Trophoblast cell (in vitro differentiated cells and primary cell): Measurements from ENCODE around the gene MAP2K5.

Experiments
- DNase-seq, 2 donors: peaks; one replicate each; pipeline ENCODE4 v3.0.0-alpha.2; 2016
- H2AFZ ChIP-seq: 2 replicates; pipeline ENCODE4 v1.6.1; 2013; ENCODE audit warnings: low read length, moderate library complexity, mild to moderate bottlenecking; ENCODE audit not compliant: insufficient read depth, poor library complexity
- H2AK5ac ChIP-seq: 2 replicates; pipeline ENCODE4 v1.6.1; 2013; ENCODE audit warnings: mild to moderate bottlenecking, low read length
- H2BK120ac ChIP-seq: 2 replicates; pipeline ENCODE4 v1.6.1; 2013; ENCODE audit warnings: low read length, mild to moderate bottlenecking, moderate library complexity; ENCODE audit not compliant: insufficient read depth, poor library complexity
- H2BK12ac ChIP-seq: 2 replicates; pipeline ENCODE4 v1.6.1; 2013; ENCODE audit warnings: mild to moderate bottlenecking, low read length, moderate library complexity
- H2BK5ac ChIP-seq: 2 replicates; pipeline ENCODE4 v1.6.1; 2013; ENCODE audit warnings: low read length, low read depth, moderate library complexity, mild to moderate bottlenecking; ENCODE audit not compliant: poor library complexity
- H3K14ac ChIP-seq: 2 replicates; pipeline ENCODE4 v1.6.1; 2013; ENCODE audit warnings: mild to moderate bottlenecking, low read length
- H3K18ac ChIP-seq: 2 replicates; pipeline ENCODE4 v1.6.1; 2013; ENCODE audit warnings: mild to moderate bottlenecking, low read length
- H3K23ac ChIP-seq: 2 replicates; pipeline ENCODE4 v1.6.1; 2013; ENCODE audit warnings: low read length
- H3K27ac ChIP-seq: 2 replicates; pipeline ENCODE4 v1.5.1; 2013; ENCODE audit warnings: low read depth, mild to moderate bottlenecking, inconsistent platforms, low read length, moderate library complexity
- H3K27me3 ChIP-seq: 2 replicates; pipeline ENCODE4 v1.6.1; 2013; ENCODE audit warnings: inconsistent platforms, mild to moderate bottlenecking, low read length, moderate library complexity; ENCODE audit not compliant: insufficient read depth
- H3K36me3 ChIP-seq, 2 experiments: 1 replicate in 1 of 2; 2 replicates in 1 of 2; pipeline ENCODE4 v1.6.1; 2013; ENCODE audit warnings: low read length in 2 of 2, mild to moderate bottlenecking in 2 of 2, moderate library complexity in 1 of 2; ENCODE audit not compliant: insufficient read depth in 2 of 2, control insufficient read depth in 1 of 2
- H3K4ac ChIP-seq: 2 replicates; pipeline ENCODE4 v1.6.1; 2013; ENCODE audit warnings: low read depth, mild to moderate bottlenecking, low read length, moderate library complexity
- H3K4me1 ChIP-seq, 2 experiments: 1 replicate in 1 of 2; 2 replicates in 1 of 2; pipeline ENCODE4 v1.6.1; 2013; ENCODE audit warnings: low read length in 2 of 2, mild to moderate bottlenecking in 2 of 2, moderate library complexity in 1 of 2; ENCODE audit not compliant: insufficient read depth in 2 of 2, control insufficient read depth in 1 of 2
- H3K4me2 ChIP-seq: 2 replicates; pipeline ENCODE4 v1.6.1; 2013; ENCODE audit warnings: inconsistent platforms, mild to moderate bottlenecking, low read length, moderate library complexity
- H3K4me3 ChIP-seq: 2 replicates; pipeline ENCODE4 v1.5.1; 2013; ENCODE audit warnings: mild to moderate bottlenecking, low read depth, low read length, inconsistent platforms
- H3K79me1 ChIP-seq: one replicate; pipeline ENCODE4 v1.6.1; 2013; ENCODE audit warnings: low read length
- H3K79me2 ChIP-seq: 2 replicates; pipeline ENCODE4 v1.6.1; 2013; ENCODE audit warnings: low read length, mild to moderate bottlenecking; ENCODE audit not compliant: control insufficient read depth, insufficient read depth, poor library complexity
- H3K9ac ChIP-seq: 2 replicates; pipeline ENCODE4 v1.6.1; 2013; ENCODE audit warnings: mild to moderate bottlenecking, low read length
- H3K9me3 ChIP-seq: 2 replicates; pipeline ENCODE4 v1.6.1; 2013; ENCODE audit warnings: low read depth, mild to moderate bottlenecking, control low read depth, inconsistent platforms, low read length; ENCODE audit not compliant: insufficient read depth
- H4K12ac ChIP-seq: 2 replicates; pipeline ENCODE4 v1.6.1; 2013; ENCODE audit warnings: low read depth, mild to moderate bottlenecking, low read length, moderate library complexity
- H4K8ac ChIP-seq: 2 replicates; pipeline ENCODE4 v1.6.1; 2013; ENCODE audit warnings: low read depth, mild to moderate bottlenecking, low read length, moderate library complexity
- H4K91ac ChIP-seq: one replicate; pipeline ENCODE4 v1.6.1; 2013; ENCODE audit warnings: low read depth, mild to moderate bottlenecking, low read length, moderate library complexity
- WGBS: extraction: QIAGEN DNeasy Blood & Tissue Kit; methylation state at CpG from one replicate; pipeline ENCODE4 v1.1.7; 2013; ENCODE audit warnings: missing lambda C conversion rate; ENCODE audit not compliant: insufficient read length, insufficient coverage; ENCODE audit errors: extremely low coverage; 5-methylcytosine and 5-hydroxymethylcytosine counted together

MAP2K5 gene

DNA sequence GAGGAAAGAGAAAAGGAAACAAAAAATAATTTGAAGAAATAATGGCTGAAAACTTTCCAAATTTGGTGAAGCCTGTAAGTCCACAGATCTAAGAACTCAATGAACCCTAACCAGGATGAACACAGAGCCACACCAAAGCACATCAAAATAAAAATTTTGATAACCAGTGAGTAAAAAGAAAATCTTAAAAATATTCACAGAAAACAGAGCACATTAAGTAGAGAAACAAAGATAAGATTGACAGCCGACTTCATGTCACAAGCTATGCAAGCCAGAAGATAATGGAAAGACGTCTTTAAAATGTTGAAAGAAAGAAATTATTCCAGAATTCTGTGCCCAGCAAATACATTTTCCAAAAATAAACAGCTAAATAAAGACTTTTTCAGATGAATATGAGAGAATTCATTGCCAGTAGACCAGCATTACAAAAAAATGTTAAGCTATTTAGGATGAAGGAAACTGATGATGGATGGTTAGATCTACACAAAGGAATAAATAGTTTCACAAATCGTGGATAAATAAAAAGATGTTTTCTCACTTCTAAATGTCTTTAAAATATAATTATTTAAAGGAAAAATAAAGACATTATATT lies 142.6 kb downstream of the MAP2K5 start:
- no peaks in the 10 kb centered on the region for H3K9me3 ChIP-seq
- WGBS, result no CpG with 5 or more reads among the region's 3 CpGs

DNA sequence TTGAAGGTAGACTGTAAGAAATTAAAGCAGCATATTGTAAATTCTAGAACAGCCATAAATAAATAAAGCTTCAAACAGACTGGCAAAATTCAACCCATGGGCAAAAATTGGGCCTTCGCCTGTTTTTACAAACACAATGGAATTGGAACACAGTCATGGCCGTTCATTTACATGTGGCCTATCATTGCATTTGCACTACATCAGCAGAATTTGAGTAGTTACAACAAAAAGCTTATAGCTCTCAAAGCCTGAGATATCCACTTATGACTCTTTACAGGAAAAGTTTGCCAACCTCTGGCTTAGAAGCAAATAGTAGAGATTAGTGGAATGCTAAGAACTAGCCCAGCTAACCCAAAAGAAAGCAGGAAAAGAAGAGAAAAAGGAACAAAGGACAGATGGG lies 143.2 kb downstream of the MAP2K5 start:
- Histone ChIP-seq H4K8ac (no peak overlapping the region), H4K12ac (no peak overlapping the region), H3K36me3 (peaks cover 0 to 1% of the 10 kb centered on the region in 2 experiments), H3K79me2 (no peaks in the 10 kb centered on the region), H4K91ac (no peak overlapping the region), H2AK5ac (no peak overlapping the region), H3K4me2 (no peak overlapping the region), H3K18ac (no peak overlapping the region), H2AFZ (no peak overlapping the region), H3K4me3 (no peak overlapping the region), H3K9me3 (no peaks in the 10 kb centered on the region), H3K23ac (no peak overlapping the region), H3K9ac (no peak overlapping the region), H2BK5ac (no peak overlapping the region), H3K27ac (no peak overlapping the region), H2BK120ac (no peak overlapping the region), H2BK12ac (no peak overlapping the region), H3K4me1 (peaks cover 0 to 4% of the 10 kb centered on the region in 2 experiments), H3K14ac (no peak overlapping the region), H3K4ac (no peak overlapping the region), H3K27me3 (no peaks in the 10 kb centered on the region), H3K79me1 (no peaks in the 10 kb centered on the region)
- DNase-seq, result no peak
- WGBS, result no CpG with 5 or more reads among the region's 2 CpGs

More for the DNA sequence above, 142.6 kb downstream of the MAP2K5 start:
- no peak overlapping the region for H2BK12ac ChIP-seq
- H4K12ac ChIP-seq, result no peak overlapping the region
- no peak overlapping the region for H2AFZ ChIP-seq
- no peaks in the 10 kb centered on the region for H3K27me3 ChIP-seq
- H3K18ac ChIP-seq, result no peak overlapping the region
- H3K4ac ChIP-seq, result no peak overlapping the region
- no peak overlapping the region for H3K14ac ChIP-seq
- peak in 1 of 2 donors; percentile 28 for DNase-seq
- no peak overlapping the region for H4K8ac ChIP-seq
- H3K4me3 ChIP-seq, result no peak overlapping the region
- H3K4me2 ChIP-seq, result no peak overlapping the region
- H3K4me1 ChIP-seq, result peaks cover 0 to 4% of the 10 kb centered on the region in 2 experiments
- no peaks in the 10 kb centered on the region for H3K79me1 ChIP-seq
- H3K23ac ChIP-seq, result no peak overlapping the region
- H3K27ac ChIP-seq, result no peak overlapping the region
- H2AK5ac ChIP-seq, result no peak overlapping the region
- H3K79me2 ChIP-seq, result no peaks in the 10 kb centered on the region
- H2BK120ac ChIP-seq, result no peak overlapping the region
- no peak overlapping the region for H4K91ac ChIP-seq
- no peak overlapping the region for H2BK5ac ChIP-seq
- peaks cover 0 to 1% of the 10 kb centered on the region in 2 experiments for H3K36me3 ChIP-seq
- no peak overlapping the region for H3K9ac ChIP-seq

DNA sequence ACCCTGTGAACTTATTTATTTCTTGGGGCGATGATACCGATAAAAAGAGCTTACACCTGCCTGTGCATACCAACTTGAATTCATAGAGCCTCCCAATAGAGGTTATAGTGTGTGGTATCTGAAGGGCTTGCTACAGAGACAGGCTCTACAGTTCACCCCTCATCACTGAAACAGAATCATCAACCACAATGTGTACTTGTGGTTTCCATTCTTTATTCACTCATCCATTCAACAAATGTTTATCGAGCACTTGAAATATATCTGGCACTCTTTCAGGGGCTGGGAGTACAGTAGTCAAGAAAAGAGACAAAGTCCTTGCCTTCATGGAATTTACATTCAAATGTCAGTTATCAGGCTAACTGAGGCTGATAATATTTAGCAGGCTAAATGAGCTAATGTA lies 148.4 kb downstream of the MAP2K5 start:
- Histone ChIP-seq H4K91ac (no peak overlapping the region), H3K79me1 (no peaks in the 10 kb centered on the region), H3K36me3 (no peaks in the 10 kb centered on the region), H2BK120ac (no peak overlapping the region), H3K14ac (no peak overlapping the region), H3K9me3 (no peaks in the 10 kb centered on the region), H3K4me2 (no peak overlapping the region), H3K18ac (no peak overlapping the region), H3K23ac (no peak overlapping the region), H3K4me3 (no peak overlapping the region), H3K27ac (no peak overlapping the region), H3K79me2 (no peaks in the 10 kb centered on the region), H4K8ac (no peak overlapping the region), H3K27me3 (no peaks in the 10 kb centered on the region), H3K4ac (no peak overlapping the region), H3K4me1 (peaks cover 0 to 4% of the 10 kb centered on the region in 2 experiments), H2AFZ (no peak overlapping the region), H4K12ac (no peak overlapping the region), H2AK5ac (no peak overlapping the region), H2BK5ac (no peak overlapping the region), H3K9ac (no peak overlapping the region), H2BK12ac (no peak overlapping the region)
- WGBS, result no CpG with 5 or more reads among the region's 3 CpGs
- DNase-seq, result no peak

DNA sequence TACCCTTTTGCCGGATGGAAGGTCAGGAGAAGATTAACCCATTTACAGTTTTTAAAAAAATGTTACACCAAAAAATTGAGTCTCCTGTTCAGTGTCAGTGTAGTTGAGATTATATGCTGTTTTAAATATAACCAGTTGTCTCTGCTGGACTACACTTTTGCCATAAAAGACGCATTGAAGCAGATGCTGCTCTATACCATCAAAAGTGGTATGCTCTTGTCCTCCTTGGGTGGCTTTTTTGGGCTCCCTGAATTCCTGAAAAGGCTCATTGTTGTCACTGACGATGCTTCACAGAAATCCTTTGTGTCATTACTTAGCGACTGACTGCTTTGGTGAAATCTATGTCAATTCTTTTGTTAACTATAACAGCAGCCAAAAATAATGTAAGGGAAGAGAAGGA lies 148.9 kb downstream of the MAP2K5 start:
- H3K4me2 ChIP-seq, result no peak overlapping the region
- H4K12ac ChIP-seq, result no peak overlapping the region
- no peak overlapping the region for H4K91ac ChIP-seq
- H2AK5ac ChIP-seq, result no peak overlapping the region
- H3K79me2 ChIP-seq, result no peaks in the 10 kb centered on the region
- no peak overlapping the region for H3K4me3 ChIP-seq
- DNase-seq, result no peak
- H2BK5ac ChIP-seq, result no peak overlapping the region
- no peaks in the 10 kb centered on the region for H3K79me1 ChIP-seq
- H3K18ac ChIP-seq, result no peak overlapping the region
- no peak overlapping the region for H2BK12ac ChIP-seq
- no peak overlapping the region for H4K8ac ChIP-seq
- WGBS, result no CpG with 5 or more reads among the region's 4 CpGs
- no peak overlapping the region for H3K4ac ChIP-seq
- no peaks in the 10 kb centered on the region for H3K27me3 ChIP-seq
- no peaks in the 10 kb centered on the region for H3K9me3 ChIP-seq
- no peak overlapping the region for H2BK120ac ChIP-seq
- H2AFZ ChIP-seq, result no peak overlapping the region
- H3K27ac ChIP-seq, result no peak overlapping the region
- H3K14ac ChIP-seq, result no peak overlapping the region
- H3K36me3 ChIP-seq, result no peaks in the 10 kb centered on the region
- H3K23ac ChIP-seq, result no peak overlapping the region
- peaks cover 0 to 4% of the 10 kb centered on the region in 2 experiments for H3K4me1 ChIP-seq
- H3K9ac ChIP-seq, result no peak overlapping the region
